Esophagus muscularis mucosa (tissue), 4 donors: ENCODE measurements around the gene HSPB1. TPM values are rescaled to one million over a fixed set of nuclear protein-coding genes. Genes with fewer than 3 reads are reported as not detected.
A peak's percentile ranks its signal among the peaks of the same experiment; 100 is the strongest.

Source experiments
- DNase-seq: peaks from one replicate; pipeline ENCODE4 v3.0.0-alpha.2; 2017; ENCODE audit errors: extremely low spot score
- H3K27ac ChIP-seq, 4 donors: fragments of 200-600 bp; sonication (generic); replicated peaks in 1 of 4; 1 replicate in 3 of 4; 2 replicates in 1 of 4; pipeline ENCODE4 v1.5.1; 2016 to 2019; ENCODE audit warnings: mild to moderate bottlenecking in 1 of 4
- H3K27me3 ChIP-seq, 4 donors: fragments of 200-600 bp; sonication (generic); one replicate each; pipeline versions ENCODE4 v1.5.1 to v1.6.0; 2016 to 2019
- H3K36me3 ChIP-seq, 4 donors: fragments of 200-600 bp; sonication (generic); one replicate each; pipeline ENCODE4 v1.5.1; 2016 to 2019
- H3K4me1 ChIP-seq, 4 donors: fragments of 200-600 bp; sonication (generic); one replicate each; pipeline ENCODE4 v1.5.1; 2016 to 2019
- H3K4me3 ChIP-seq, 4 donors: fragments of 200-600 bp; sonication (generic); 1 replicate in 2 of 4; 2 replicates in 2 of 4; pipeline ENCODE4 v1.5.1; 2016 to 2019; ENCODE audit warnings: mild to moderate bottlenecking in 4 of 4, moderate library complexity in 1 of 4
- H3K9me3 ChIP-seq, 4 donors: fragments of 200-600 bp; sonication (generic); 1 replicate in 3 of 4; 2 replicates in 1 of 4; pipeline ENCODE4 v1.5.1; 2016 to 2019
- CTCF ChIP-seq, 3 experiments: fragments of 200-600 bp in 2 of 3; fragments of 450-650 bp in 1 of 3; sonication (generic) in 2 of 3; IDR thresholded peaks; one replicate each; pipeline ENCODE4 v1.5.1; 2017 to 2019; ENCODE audit warnings: antibody characterized with exemption in 3 of 3, mild to moderate bottlenecking in 2 of 3, moderate library complexity in 1 of 3
- EP300 ChIP-seq: sonication (generic); formaldehyde crosslinking; IDR thresholded peaks from one replicate; pipeline ENCODE4 v1.6.1; 2017; ENCODE audit warnings: antibody characterized with exemption
- POLR2A ChIP-seq: fragments of 450-650 bp; IDR thresholded peaks from one replicate; pipeline ENCODE4 v1.6.1; 2017; ENCODE audit warnings: antibody characterized with exemption, moderate library complexity, mild to moderate bottlenecking, low read depth
- POLR2AphosphoS5 ChIP-seq, 2 donors: sonication (generic); formaldehyde crosslinking; IDR thresholded peaks; one replicate each; pipeline ENCODE4 v1.6.1; 2017; ENCODE audit warnings: antibody characterized with exemption in 2 of 2
- WGBS: methylation state at CpG from one replicate; pipeline ENCODE4 v1.1.5; 2018; 5-methylcytosine and 5-hydroxymethylcytosine counted together
- intact Hi-C: fragments of 100-400 bp; cut with DNase I; formaldehyde crosslinking; loops from one replicate; pipeline ENCODE4 v1.15.1; 2023
- total RNA-seq, 4 donors: library from RNA; depleted of rRNA; stranded (reverse); fragments of >200 nt; gene quantifications; one replicate each; pipeline versions ENCODE4 v1.1.0 to v1.2.1, GENCODE V29; 2016

HSPB1 gene
- total RNA-seq, 4 donors from 2014 or later = 927 to 2,513 (median 1,694) TPM

- H3K4me3 ChIP-seq = peak overlapping the region; percentile 37 to 43 (median 43)
- WGBS = 18% methylated on average over 40 of the region's 50 CpGs
- DNase-seq = no peak
- H3K36me3 ChIP-seq = no peaks in the 10 kb centered on the region
- TF ChIP-seq POLR2A (no peak), EP300 (no peak), CTCF (IDR thresholded peaks at IDR 0.05) (no peak)
- H3K9me3 ChIP-seq = no peaks in the 10 kb centered on the region
- H3K4me1 ChIP-seq = peaks cover 6 to 14% (median 11%) of the 10 kb centered on the region in 4 donors
- peaks cover 0 to 75% (median 20%) of the 10 kb centered on the region in 4 donors for H3K27me3 ChIP-seq
- no peak overlapping the region for H3K27ac ChIP-seq
- intact Hi-C loops = loop anchor here (5.0 kb wide), 1 partner anchor 82 kb away; no protein-coding TSS in a partner anchor
Observed at GRCh38 chr7:76259124-76260093, 43.1 kb upstream of the HSPB1 start.

GRCh38 chr7:76260171-76260703 lies 42.2 kb upstream of the HSPB1 start:
- peaks cover 6 to 14% (median 11%) of the 10 kb centered on the region in 4 donors for H3K4me1 ChIP-seq
- peaks cover 0 to 81% (median 20%) of the 10 kb centered on the region in 4 donors for H3K27me3 ChIP-seq
- no peak overlapping the region for H3K27ac ChIP-seq
- intact Hi-C loops = loop anchor here (5.0 kb wide), 1 partner anchor 83 kb away; no protein-coding TSS in a partner anchor
- DNase-seq = no peak
- H3K36me3 ChIP-seq = no peaks in the 10 kb centered on the region
- no peaks in the 10 kb centered on the region for H3K9me3 ChIP-seq
- TF ChIP-seq POLR2AphosphoS5 (IDR thresholded peaks at IDR 0.05) (no peak), EP300 (no peak), CTCF (IDR thresholded peaks at IDR 0.05) (no peak), POLR2A (no peak)
- H3K4me3 ChIP-seq = peak overlapping the region; percentile 37 to 43 (median 43)
- WGBS = 4% methylated on average over 21 of the region's 28 CpGs

- no peaks in the 10 kb centered on the region for H3K36me3 ChIP-seq
- no peak overlapping the region for H3K4me3 ChIP-seq
- no peak overlapping the region for H3K27ac ChIP-seq
- peaks cover 0 to 78% (median 20%) of the 10 kb centered on the region in 4 donors for H3K27me3 ChIP-seq
- WGBS = 100% methylated on average over 1 of the region's 11 CpGs
- peaks cover 6 to 14% (median 11%) of the 10 kb centered on the region in 4 donors for H3K4me1 ChIP-seq
- intact Hi-C loops = loop anchor here (5.0 kb wide), 1 partner anchor 84 kb away; no protein-coding TSS in a partner anchor
- no peak for DNase-seq
- TF ChIP-seq EP300 (no peak), POLR2A (no peak), POLR2AphosphoS5 (IDR thresholded peaks at IDR 0.05) (no peak), CTCF (IDR thresholded peaks at IDR 0.05) (no peak)
- H3K9me3 ChIP-seq = no peaks in the 10 kb centered on the region
Observed at GRCh38 chr7:76261329-76261728, 41.1 kb upstream of the HSPB1 start.

- intact Hi-C loops = loop anchor here (5.0 kb wide), 1 partner anchor 85 kb away; no protein-coding TSS in a partner anchor
- H3K9me3 ChIP-seq = no peaks in the 10 kb centered on the region
- no peaks in the 10 kb centered on the region for H3K36me3 ChIP-seq
- no peak for DNase-seq
- 57% methylated on average over 4 of the region's 4 CpGs for WGBS
- TF ChIP-seq POLR2AphosphoS5 (IDR thresholded peaks at IDR 0.05) (no peak), EP300 (no peak), CTCF (IDR thresholded peaks at IDR 0.05) (no peak), POLR2A (no peak)
- peaks cover 9 to 17% (median 15%) of the 10 kb centered on the region in 4 donors for H3K4me1 ChIP-seq
- peaks cover 2 to 76% (median 24%) of the 10 kb centered on the region in 4 donors for H3K27me3 ChIP-seq
- H3K27ac ChIP-seq = no peak overlapping the region
- no peak overlapping the region for H3K4me3 ChIP-seq
Observed at GRCh38 chr7:76261931-76262330, 40.5 kb upstream of the HSPB1 start.
